ENCODE data around the gene RCAN2. TPM values are rescaled to one million over a fixed set of nuclear protein-coding genes. Genes with fewer than 3 reads are reported as not detected.

Gene RCAN2
- total RNA-seq, 1 donor from 2014 or later, result 9.0 TPM

- Histone ChIP-seq H3K4me3 (no peak overlapping the region), H3K27me3 (ENCODE audit: low read depth) (no peaks in the 10 kb centered on the region), H3K9me3 (no peaks in the 10 kb centered on the region), H3K27ac (no peak overlapping the region), H3K4me1 (no peaks in the 10 kb centered on the region), H3K36me3 (no peaks in the 10 kb centered on the region)
- ATAC-seq, result no peak
- intact Hi-C loops (cut with DNase I), result no loop called here
- no peak for DNase-seq
- TF ChIP-seq CTCF (IDR thresholded peaks at IDR 0.05), result no peak
These were observed 227.6 kb downstream of the RCAN2 start for GRCh38 chr6:46263707-46264086.

DNA sequence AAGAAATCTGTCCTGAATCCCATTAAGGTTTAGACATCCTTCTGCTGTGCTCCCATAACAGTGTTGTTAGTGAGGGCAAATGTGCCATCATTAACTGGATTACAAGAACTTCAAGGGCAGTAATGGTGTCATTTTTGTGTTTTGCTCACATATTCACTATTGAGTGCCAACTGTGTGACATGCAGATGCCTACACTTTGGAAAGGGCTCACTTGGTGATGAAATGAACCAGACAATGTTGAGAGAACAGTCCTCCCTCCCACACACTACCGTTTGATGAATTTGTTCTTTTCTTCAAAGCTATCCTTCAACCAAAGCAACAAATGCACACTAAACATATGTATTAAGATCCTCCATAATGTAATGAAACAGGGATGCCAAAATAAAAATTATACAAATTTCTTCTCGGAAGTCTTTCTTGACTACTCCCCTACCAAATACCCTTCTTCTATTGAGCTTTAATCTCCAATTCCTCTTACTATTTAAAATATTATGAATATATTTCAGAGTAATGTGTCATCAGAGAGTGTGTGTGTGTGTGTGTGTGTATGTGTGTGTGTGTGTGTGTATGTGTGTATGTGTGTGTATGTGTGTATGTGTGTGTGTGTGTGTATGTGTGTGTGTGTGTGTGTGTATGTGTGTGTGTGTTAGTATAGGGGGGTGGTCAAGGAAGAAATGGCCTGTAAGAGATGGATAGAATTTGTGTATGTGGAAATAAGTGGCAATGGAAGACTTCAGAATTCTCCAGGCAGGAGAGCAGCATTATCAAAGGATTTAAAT, 228.1 kb downstream of the RCAN2 start:
- H3K4me1 ChIP-seq, result no peaks in the 10 kb centered on the region
- no peak overlapping the region for H3K27ac ChIP-seq
- H3K36me3 ChIP-seq, result no peaks in the 10 kb centered on the region
- no peaks in the 10 kb centered on the region for H3K27me3 ChIP-seq (ENCODE audit: low read depth)
- ATAC-seq, result no peak
- intact Hi-C loops (cut with DNase I), result no loop called here
- no peaks in the 10 kb centered on the region for H3K9me3 ChIP-seq
- no peak for TF ChIP-seq CTCF (IDR thresholded peaks at IDR 0.05)
- no peak overlapping the region for H3K4me3 ChIP-seq
- DNase-seq, result no peak

DNA sequence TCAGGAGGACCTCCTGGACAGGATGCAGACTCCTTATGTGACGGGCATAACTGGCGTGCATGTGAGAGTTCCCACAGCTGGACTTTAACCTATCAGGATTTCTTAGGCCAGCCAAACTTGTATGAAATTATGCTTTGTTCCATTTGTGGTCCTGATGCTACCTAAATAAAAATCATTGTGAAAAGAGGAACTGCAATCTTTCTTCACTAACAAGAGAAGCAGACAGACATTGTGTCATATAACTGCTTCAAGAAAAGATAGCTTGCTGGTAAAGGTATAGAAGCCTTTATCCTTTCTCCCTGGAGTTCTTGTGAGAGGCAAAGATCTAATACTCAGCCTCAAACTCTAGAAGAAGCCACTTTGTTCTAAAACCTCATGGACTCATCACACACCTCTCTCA, 233.0 kb downstream of the RCAN2 start:
- DNase-seq (no peak), ATAC-seq (no peak)
- H3K4me3 ChIP-seq, result no peak overlapping the region
- H3K4me1 ChIP-seq, result no peaks in the 10 kb centered on the region
- no peaks in the 10 kb centered on the region for H3K9me3 ChIP-seq
- H3K27ac ChIP-seq, result no peak overlapping the region
- H3K27me3 ChIP-seq (ENCODE audit: low read depth), result no peaks in the 10 kb centered on the region
- intact Hi-C loops (cut with DNase I), result no loop called here
- H3K36me3 ChIP-seq, result no peaks in the 10 kb centered on the region
- no peak for TF ChIP-seq CTCF (IDR thresholded peaks at IDR 0.05)

DNA sequence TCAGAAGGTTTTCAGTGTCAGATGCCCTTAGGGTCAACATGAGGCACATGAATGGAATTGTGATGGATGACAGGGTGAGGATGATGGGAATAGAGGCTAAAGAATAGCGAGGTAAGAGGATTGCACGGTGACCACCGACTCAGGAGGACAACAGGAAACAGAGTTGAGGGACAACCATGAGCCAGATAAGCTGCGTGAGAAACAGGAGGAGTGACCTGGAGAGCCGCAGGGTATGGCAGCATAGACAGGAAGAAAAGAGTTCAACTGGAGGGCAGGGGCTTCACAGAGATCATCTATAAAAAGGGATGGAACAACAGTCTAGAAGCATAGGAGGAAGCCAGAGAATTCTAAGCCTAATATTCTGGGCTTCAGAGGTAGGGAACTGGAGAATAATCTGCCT, 235.7 kb downstream of the RCAN2 start:
- H3K27ac ChIP-seq, result no peak overlapping the region
- TF ChIP-seq CTCF (IDR thresholded peaks at IDR 0.05), result no peak
- H3K4me3 ChIP-seq, result no peak overlapping the region
- no peaks in the 10 kb centered on the region for H3K9me3 ChIP-seq
- intact Hi-C loops (cut with DNase I), result no loop called here
- no peaks in the 10 kb centered on the region for H3K36me3 ChIP-seq
- no peak for ATAC-seq
- H3K27me3 ChIP-seq (ENCODE audit: low read depth), result no peaks in the 10 kb centered on the region
- no peaks in the 10 kb centered on the region for H3K4me1 ChIP-seq
- DNase-seq, result no peak

- intact Hi-C loops (cut with DNase I), result no loop called here
- ATAC-seq, result no peak
- no peaks in the 10 kb centered on the region for H3K36me3 ChIP-seq
- DNase-seq, result no peak
- H3K27me3 ChIP-seq (ENCODE audit: low read depth), result no peaks in the 10 kb centered on the region
- no peak overlapping the region for H3K27ac ChIP-seq
- H3K9me3 ChIP-seq, result no peaks in the 10 kb centered on the region
- H3K4me3 ChIP-seq, result no peak overlapping the region
- TF ChIP-seq CTCF (IDR thresholded peaks at IDR 0.05), result no peak
- H3K4me1 ChIP-seq, result no peaks in the 10 kb centered on the region
These were observed 236.3 kb downstream of the RCAN2 start for GRCh38 chr6:46254946-46255345.
